GM12865 (cell line): Measurements from ENCODE around the gene DIP2C.

ENCODE experiments used
- DNase-seq: peaks from one replicate; pipeline ENCODE4 v3.0.0; 2010; ENCODE audit warnings: low read depth
- H3K4me3 ChIP-seq: 2 replicates; pipeline ENCODE4 v1.5.1; 2011; ENCODE audit warnings: mild to moderate bottlenecking, low read depth, low read length, control low read depth
- CTCF ChIP-seq: IDR thresholded peaks from 2 replicates; pipeline ENCODE4 v1.5.1; 2011; ENCODE audit warnings: low read length, control low read depth, low read depth, inconsistent platforms; ENCODE audit not compliant: insufficient read depth; ENCODE audit errors: missing control alignments

DIP2C gene

GRCh38 chr10:565146-565545 is 124.3 kb downstream of the DIP2C start:
- DNase-seq, result no peak
- TF ChIP-seq CTCF, result no peak

GRCh38 chr10:563827-564226 is 125.6 kb downstream of the DIP2C start:
- DNase-seq, result no peak

More at GRCh38 chr10:565146-565545, 124.3 kb downstream of the DIP2C start:
- no peak overlapping the region for H3K4me3 ChIP-seq

GRCh38 chr10:562142-562541 is 127.3 kb downstream of the DIP2C start:
- DNase-seq, result no peak
- H3K4me3 ChIP-seq, result no peak overlapping the region
- TF ChIP-seq CTCF, result no peak

More at GRCh38 chr10:563827-564226, 125.6 kb downstream of the DIP2C start:
- no peak overlapping the region for H3K4me3 ChIP-seq
- TF ChIP-seq CTCF, result no peak

- no peak for DNase-seq
- H3K4me3 ChIP-seq, result no peak overlapping the region
- no peak for TF ChIP-seq CTCF
Observed at GRCh38 chr10:561721-562120, 127.7 kb downstream of the DIP2C start.

- TF ChIP-seq CTCF, result no peak
- H3K4me3 ChIP-seq, result no peak overlapping the region
- DNase-seq, result no peak
Observed at GRCh38 chr10:560314-560992, 129.0 kb downstream of the DIP2C start.

- no peak for DNase-seq
- no peak overlapping the region for H3K4me3 ChIP-seq
- no peak for TF ChIP-seq CTCF
Observed at GRCh38 chr10:559767-560047, 129.8 kb downstream of the DIP2C start.

GRCh38 chr10:558891-559766 is 130.3 kb downstream of the DIP2C start:
- H3K4me3 ChIP-seq, result no peak overlapping the region
- TF ChIP-seq CTCF, result no peak
- no peak for DNase-seq
